Ecto neural progenitor cell (in vitro differentiated cells): ENCODE results near the gene SLCO2A1.

Source experiments
- DNase-seq: peaks from one replicate; pipeline ENCODE4 v3.0.0-alpha.2; 2018; ENCODE audit warnings: low spot score

The SLCO2A1 gene

GRCh38 chr3:134034005-134034785, 4.5 kb upstream of the SLCO2A1 start:
- DNase-seq, result no peak

- DNase-seq, result no peak
Observed at GRCh38 chr3:134033315-134033996, 3.7 kb upstream of the SLCO2A1 start.

GRCh38 chr3:134031348-134031915, 1.7 kb upstream of the SLCO2A1 start:
- no peak for DNase-seq

GRCh38 chr3:134030379-134031347, 938 bp upstream of the SLCO2A1 start:
- no peak for DNase-seq

- no peak for DNase-seq
Observed at GRCh38 chr3:134029256-134029733, 430 bp downstream of the SLCO2A1 start.

- no peak for DNase-seq
Observed at GRCh38 chr3:134028486-134029255, 1.1 kb downstream of the SLCO2A1 start.

GRCh38 chr3:134027631-134028030, 2.1 kb downstream of the SLCO2A1 start:
- DNase-seq, result no peak

- DNase-seq, result no peak
Observed at GRCh38 chr3:134020135-134020680, 9.5 kb downstream of the SLCO2A1 start.

GRCh38 chr3:134018850-134019249, 10.9 kb downstream of the SLCO2A1 start:
- DNase-seq, result no peak

GRCh38 chr3:134018406-134018805, 11.3 kb downstream of the SLCO2A1 start:
- DNase-seq, result no peak

- no peak for DNase-seq
Observed at GRCh38 chr3:134017490-134017889, 12.2 kb downstream of the SLCO2A1 start.

GRCh38 chr3:134014270-134014669, 15.5 kb downstream of the SLCO2A1 start:
- no peak for DNase-seq

GRCh38 chr3:134013280-134013679, 16.4 kb downstream of the SLCO2A1 start:
- DNase-seq, result no peak

- no peak for DNase-seq
Observed at GRCh38 chr3:134009345-134010000, 20.3 kb downstream of the SLCO2A1 start.

GRCh38 chr3:134008630-134009156, 21.0 kb downstream of the SLCO2A1 start:
- no peak for DNase-seq

- DNase-seq, result no peak
Observed at GRCh38 chr3:134007819-134008218, 21.9 kb downstream of the SLCO2A1 start.

- no peak for DNase-seq
Observed at GRCh38 chr3:134004841-134005240, 24.9 kb downstream of the SLCO2A1 start.

GRCh38 chr3:134003066-134003465, 26.7 kb downstream of the SLCO2A1 start:
- DNase-seq, result no peak

GRCh38 chr3:134002306-134002705, 27.4 kb downstream of the SLCO2A1 start:
- DNase-seq, result no peak

- no peak for DNase-seq
Observed at GRCh38 chr3:134001251-134001650, 28.5 kb downstream of the SLCO2A1 start.
